HG03558 (cell line): Measurements from ENCODE around the gene LDLRAD3.

Source experiments
- ATAC-seq: cut with Tn5 transposase; IDR thresholded peaks from one replicate; pipeline ENCODE4 v1.9.1; 2021; ENCODE audit warnings: moderate number of reproducible peaks; ENCODE audit not compliant: unreplicated experiment; ENCODE audit errors: extremely low read depth

LDLRAD3 gene

DNA sequence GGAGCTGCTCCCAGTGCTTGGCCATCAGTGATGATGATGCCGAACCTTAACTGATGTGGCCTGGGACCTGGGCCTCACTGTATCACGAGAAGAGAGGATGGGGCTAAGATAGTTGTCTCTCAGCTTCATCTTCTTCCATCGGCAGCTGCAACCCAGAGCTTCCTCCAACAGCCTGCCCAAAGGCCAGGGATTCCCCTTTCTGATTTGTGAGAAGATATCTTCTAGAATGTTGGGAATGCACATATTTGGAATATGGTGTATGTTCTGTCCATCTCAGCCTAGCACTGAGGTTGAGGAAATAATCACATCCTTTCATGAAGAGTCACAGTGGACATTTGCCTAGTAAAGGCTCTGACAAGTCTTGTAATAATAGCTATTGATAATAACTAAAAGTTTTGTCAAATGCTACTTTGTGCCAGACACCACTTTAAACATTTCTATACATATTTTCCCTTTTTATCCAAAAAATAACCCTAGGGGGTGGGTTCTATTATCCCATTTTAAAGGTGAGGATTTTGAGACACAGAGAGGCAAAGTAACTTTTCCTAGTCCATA, 272.3 kb downstream of the LDLRAD3 start:
- no peak for ATAC-seq

DNA sequence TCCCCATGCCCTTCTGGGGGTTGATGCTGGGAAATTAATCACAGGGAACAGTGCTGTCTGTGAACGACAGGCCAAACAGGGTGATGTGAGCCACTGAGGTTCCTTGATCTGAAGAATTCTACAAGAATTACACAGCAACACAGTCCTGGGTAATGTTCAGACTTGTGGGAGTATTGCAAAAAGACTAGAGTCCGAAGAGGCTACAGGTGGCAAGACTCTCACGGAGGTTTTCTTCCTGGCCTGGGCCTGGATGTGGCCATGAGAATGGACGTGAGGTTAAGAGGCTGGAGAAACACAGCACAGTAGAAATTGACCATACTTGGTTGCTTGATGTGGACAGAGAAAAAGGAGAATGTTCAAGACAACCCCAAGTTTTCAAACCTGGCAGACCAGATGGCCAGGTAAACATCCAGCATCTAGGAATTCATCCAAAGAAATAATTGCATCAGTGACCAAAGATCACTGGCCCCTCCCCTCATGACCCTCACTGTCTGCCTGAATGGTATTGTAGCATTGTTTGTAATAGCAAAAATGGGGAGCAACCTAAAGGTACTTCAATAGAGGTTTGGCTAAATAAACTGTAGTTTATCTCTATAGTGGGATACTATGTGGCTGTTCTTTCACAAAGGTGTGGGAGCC, 274.5 kb downstream of the LDLRAD3 start:
- ATAC-seq: no peak

DNA sequence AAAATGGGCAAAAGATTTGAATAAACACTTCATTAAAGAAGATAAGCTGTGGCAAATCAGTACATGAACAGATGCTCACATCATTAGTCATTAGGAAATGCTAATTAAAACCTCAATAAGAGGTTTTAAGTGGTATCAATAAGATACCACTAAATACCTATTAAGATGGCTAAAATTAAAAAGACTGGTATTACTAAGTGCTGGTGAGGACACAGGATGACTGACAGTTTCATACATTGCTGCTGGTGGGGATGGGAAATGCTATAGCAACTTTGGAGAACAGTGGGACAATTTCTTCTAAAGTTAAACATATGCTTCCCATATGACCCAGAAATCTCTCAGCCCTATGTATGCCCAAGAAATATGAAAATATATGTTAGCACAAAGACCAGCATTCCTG, 276.1 kb downstream of the LDLRAD3 start:
- no peak for ATAC-seq

DNA sequence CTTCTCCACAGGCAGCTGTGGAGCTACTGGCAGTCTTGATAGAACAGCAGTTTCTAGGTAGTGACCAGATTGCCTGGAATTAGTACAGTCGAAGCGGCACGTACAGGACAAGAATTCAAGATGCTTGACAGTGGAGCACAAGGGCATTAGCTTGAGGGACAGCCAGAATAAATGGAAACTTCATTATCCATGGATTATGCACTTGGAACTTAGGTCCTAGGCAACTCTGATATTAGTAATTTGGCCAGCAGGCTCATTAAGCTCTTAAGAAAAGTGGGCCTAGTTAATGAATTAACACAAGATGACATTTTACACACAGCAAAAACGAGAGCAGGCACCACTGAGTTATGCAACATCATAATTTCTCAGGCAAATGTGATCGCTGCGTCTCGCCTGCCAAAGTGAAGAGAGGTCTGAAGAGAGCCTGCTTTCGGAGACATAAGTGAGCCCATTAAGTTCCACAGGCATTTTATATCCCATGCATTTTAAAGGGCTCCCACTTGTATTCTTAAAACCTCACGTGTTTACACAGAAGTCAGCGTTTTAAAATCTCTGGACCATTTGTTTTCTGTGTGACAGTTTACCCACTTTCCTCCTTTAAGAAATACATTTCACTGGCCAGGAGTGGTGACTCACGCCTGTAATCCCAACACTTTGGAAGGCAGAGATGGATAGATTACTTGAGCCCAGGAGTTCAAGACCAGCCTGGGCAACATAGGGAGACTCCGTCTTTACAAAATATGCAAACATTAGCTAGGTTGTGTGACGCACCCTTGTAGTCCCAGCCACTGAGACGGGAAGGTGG, 279.2 kb downstream of the LDLRAD3 start:
- no peak for ATAC-seq

DNA sequence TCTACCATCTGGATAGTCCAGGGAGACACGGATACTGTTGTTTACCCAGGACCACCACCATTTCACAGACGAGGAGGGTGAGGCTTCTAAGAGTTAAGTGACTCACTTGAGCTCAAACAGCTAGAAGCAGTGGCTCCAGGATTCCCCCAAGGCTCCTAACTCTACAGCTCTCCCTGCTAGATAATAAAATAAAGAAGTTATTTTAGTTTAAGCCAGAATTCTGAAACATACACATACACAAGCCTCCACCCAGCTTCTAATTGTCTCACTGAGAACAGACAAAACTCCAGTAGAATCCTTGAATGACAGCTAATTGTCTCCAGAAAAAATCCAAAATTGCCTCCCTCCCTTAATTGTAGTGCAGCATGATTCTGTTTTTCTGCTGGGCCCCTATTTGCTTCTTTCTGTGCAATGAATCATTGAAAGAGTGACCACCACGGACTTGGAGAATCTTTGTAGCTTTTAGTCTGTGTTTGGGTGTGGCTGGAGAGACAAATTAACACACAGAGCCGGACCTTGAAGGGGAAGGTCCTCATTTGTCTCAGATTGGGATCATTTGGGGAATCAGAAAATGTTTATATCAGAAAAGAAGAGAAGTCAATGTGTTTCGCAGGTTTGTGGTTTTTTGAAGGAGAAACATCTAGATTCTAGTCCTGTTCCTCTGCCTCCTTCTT, 280.5 kb downstream of the LDLRAD3 start:
- ATAC-seq: no peak

DNA sequence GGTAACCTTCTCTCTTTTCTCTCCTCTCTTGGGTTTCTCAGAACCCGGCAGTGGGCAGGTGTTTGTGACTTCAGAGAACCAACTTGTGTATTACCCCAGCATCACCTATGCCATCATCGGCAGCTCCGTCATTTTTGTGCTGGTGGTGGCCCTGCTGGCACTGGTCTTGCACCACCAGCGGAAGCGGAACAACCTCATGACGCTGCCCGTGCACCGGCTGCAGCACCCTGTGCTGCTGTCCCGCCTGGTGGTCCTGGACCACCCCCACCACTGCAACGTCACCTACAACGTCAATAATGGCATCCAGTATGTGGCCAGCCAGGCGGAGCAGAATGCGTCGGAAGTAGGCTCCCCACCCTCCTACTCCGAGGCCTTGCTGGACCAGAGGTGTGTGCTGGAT, 283.2 kb downstream of the LDLRAD3 start:
- no peak for ATAC-seq

DNA sequence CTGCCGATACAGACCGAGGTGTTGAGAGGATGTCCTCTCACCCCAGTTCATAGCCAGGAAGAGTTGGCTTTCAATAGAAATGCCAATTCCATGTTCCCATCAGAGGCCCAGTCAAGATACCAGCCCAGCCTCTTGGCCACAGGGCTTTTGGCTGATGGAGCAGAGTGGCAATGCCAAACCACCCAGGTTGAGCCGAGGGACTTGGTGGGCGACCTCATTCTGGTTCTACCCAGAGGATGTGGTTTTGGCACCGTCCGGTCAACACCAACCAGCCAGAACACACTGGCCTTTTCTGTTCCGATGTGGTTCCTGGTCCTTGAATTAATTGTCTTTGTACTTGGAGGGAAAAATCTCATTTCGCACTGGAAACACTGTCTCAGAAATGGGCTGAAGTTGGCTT, 284.8 kb downstream of the LDLRAD3 start:
- ATAC-seq: no peak

DNA sequence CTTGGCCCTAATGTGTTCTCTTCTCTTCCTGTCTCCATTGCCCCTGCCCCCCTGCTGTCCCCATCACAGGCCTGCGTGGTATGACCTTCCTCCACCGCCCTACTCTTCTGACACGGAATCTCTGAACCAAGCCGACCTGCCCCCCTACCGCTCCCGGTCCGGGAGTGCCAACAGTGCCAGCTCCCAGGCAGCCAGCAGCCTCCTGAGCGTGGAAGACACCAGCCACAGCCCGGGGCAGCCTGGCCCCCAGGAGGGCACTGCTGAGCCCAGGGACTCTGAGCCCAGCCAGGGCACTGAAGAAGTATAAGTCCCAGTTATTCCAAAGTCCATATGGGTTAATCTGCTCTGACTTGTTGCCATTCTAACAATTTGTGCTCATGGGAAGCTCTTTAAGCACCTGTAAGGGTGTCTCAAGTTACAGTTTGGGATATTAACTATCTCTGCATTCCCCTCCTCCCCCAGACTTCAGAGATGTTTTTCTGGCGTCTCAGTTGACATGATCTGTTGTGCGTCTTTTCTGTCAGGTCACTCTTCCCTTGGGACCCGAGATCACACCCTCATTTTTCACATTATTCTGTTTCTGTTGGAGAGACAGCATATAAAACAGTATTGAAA, 285.3 kb downstream of the LDLRAD3 start:
- ATAC-seq: no peak

DNA sequence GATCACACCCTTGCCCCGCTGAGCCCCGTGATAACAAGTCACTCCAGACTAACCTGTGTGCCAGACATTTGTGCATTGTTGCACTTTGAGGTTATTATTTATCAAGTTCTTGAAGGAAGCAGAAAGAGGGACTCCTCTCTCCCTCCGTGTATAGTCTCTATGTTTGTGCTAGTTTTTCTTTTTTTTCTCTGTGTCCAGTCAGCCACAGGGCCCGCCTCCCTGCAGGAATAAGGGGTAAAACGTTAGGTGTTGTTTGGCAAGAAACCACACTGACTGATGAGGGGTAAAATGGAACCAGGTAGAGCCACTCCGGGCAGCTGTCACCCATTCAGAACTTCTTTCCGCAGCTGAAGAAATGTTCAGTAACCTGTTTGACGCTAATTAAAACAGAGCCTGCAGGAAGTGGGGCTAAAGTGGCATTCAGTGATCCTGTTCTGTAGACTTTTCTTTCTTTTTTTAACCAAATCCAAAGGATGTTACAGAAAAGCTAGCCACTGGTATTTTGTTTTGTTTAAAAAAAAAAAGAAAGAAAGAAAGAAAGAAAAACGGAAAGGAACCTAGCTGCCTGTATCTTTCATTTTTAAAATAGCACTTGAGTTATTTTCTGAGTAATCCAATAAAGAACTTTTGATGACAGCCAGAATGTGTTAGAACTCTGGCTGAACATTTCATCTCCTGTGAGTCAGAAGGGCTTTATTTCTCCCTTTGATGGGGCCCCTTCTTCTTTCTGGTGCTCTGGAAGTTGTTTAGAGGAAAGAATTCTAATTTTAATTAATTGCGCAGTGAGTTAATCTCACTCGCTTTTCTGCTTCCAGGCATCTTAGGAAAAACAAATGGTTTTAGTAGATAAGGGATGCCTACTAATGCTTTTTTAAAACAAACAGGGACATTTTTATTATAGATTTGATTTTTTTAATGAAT, 287.2 kb downstream of the LDLRAD3 start:
- ATAC-seq: no peak

DNA sequence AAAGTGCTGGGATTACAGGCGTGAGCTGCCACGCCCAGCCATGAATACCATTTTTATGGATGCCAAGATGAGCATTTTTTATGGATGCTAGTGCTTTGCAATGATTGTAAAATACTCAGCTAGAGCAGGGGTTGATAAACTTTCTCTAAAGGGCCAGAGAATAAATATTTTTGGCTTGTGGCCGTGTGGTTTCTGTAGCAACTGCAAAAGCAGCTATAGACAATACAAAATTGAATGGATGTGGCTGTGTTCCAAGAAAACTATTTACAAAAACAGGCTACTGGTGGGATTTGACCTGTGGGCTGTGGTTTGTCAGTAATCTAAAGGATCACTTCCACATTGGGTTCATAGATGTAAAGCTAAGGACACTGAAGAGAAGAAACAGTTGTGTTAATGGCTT, 289.3 kb downstream of the LDLRAD3 start:
- ATAC-seq: no peak

DNA sequence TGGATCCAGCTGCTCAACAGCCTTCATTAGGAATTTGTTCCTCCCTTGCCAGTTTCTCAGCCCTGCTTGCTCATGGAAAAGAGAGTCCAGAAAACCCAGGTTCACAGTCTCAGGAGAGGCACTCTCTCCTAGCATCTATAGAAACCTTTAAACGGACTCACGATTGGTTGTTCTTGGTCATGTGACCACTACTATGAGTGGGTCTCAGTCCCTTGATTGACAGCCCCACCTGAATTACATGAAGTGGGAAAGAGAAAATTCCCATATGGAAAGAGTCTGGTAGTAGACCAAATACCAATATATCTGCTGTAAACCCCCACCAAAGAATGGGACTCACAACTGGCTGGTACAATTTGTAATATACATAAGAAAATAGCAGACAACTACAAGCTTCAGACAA, 291.0 kb downstream of the LDLRAD3 start:
- ATAC-seq: no peak

DNA sequence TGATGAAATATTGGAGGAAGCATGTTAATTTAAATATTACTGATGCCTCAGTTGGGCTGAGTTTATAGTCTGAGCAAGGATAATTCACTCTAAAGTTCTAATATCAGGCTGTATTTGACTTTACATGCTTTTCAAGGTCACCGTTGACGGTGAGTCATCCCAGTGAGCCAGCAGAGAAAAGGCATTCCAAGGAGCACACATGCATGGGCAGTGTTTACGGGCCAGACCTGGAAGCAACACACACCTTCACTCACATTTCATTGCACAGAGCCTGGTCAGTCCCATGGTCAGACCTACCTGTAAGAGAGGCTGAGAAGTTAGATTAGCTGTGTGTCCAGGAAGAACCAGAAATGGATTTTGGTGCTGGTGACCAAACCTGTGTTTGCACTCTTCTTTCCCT, 291.9 kb downstream of the LDLRAD3 start:
- no peak for ATAC-seq

DNA sequence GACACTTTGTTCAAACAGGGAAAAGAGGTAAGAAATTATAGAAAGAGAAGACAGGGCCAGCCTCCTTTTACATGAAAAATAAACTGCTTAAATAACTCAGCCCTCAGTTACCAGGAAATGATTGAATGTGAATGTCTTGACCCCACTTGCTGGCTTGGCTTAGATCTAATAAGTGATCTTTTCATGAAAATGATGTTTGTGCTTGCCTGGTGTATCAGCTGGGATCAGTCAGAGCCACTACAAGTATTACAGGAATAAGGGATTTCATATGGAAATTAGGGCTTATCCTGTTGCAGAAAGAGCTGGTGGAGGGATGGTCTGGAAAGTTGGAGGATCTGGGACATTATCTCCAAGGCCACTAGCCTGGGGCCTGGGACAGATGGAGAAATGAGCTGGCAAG, 293.5 kb downstream of the LDLRAD3 start:
- no peak for ATAC-seq

DNA sequence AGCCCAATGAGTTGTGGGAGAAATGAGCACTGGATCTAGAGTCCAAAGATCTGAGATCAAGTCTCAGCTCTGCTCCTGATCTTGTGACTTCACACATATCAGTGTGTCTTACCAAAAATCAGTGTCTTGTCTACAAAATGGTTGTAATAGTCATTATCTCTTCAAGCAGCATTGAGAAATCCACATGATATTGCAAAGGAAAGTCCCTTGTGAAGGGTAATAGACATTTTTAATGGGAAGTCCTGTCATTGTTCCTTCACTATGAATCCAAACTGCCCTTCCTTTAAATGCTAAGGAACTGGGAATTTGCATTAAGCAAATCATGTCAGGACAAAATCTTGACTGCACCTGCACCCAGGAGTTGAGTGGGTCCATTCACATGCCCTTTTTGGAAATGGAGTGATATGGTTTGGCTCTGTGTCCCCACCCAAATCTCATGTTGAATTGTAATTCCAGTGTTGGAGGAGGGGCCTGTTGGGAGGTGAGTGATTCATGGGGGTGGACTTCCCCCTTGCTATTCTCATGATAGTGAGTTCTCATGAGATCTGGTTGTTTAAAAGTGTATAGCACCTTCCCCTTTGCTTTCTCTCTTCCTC, 294.3 kb downstream of the LDLRAD3 start:
- ATAC-seq: no peak

DNA sequence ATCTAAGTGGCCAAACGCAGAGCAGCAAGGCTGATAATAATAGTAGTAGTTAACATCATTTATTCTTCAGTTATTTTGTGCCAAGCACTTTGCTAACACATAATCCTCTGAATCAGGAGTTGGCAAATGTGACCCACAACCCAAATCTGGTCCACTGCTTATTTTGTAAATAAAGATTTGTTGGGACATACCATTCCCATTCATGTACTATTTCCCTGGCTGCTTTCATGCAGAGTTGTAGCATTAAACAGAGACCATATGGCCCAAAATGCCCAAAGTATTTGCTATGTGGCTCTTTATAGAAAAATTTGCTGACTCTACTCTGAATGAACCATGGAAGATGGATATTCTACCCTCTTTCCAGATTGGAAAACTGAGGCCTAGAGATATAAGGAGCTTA, 295.0 kb downstream of the LDLRAD3 start:
- no peak for ATAC-seq

DNA sequence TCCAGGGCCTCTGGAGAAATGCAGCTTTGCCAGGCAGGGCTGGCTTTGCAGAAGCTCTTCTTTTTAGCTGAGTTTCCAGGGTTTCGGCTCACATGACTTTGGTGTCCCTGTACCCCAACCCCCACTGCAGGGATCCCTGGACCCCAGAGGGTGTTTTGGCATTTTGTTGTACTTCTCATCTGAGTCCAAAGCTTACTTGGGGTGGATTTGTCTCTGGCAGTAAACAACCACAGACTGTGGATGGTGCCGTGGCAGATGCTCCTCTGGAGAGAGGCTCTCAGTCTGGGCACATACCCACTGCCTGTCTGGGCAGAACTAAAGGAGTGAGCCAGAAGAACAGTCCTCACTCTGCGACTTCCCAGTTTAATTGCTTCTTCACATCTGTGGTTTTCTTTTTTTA, 295.8 kb downstream of the LDLRAD3 start:
- no peak for ATAC-seq

DNA sequence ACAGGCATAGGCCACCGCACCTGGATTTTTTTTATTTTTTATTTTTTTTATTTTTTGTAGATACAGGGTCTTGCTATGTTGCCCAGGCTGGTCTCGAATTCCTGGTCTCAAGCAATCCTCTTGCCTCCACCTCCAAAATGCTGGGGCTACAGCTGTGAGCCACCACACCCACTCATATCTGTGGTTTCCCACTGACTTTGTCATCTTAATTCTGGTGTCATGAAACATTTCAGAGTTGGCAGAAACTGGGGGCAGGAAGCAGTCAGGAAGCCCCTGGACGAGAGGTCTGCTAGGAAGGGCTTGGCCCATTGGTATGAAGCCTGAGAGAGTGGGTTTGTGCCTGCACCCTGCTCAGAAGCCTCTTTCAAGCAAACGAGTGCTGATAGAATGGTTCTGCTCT, 296.3 kb downstream of the LDLRAD3 start:
- no peak for ATAC-seq

DNA sequence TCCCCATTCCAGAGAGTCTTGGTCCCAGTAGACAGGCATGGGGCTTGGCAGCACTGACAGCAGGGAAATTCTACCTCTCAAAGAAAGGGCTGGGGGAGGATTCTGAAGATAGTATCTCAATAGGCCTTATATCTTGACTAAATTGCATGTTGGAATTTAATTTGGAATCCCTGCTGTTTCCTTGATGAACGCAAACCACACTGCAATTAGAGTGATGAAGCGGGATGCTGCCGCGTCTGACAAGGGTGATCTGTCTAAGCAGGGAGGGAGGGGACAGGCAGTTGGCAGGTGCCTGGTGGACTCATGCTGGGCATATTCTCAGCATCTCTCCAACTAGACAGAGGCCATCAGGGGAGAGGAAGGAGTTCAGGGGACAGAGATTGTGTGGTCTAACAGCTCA, 296.9 kb downstream of the LDLRAD3 start:
- ATAC-seq: no peak

DNA sequence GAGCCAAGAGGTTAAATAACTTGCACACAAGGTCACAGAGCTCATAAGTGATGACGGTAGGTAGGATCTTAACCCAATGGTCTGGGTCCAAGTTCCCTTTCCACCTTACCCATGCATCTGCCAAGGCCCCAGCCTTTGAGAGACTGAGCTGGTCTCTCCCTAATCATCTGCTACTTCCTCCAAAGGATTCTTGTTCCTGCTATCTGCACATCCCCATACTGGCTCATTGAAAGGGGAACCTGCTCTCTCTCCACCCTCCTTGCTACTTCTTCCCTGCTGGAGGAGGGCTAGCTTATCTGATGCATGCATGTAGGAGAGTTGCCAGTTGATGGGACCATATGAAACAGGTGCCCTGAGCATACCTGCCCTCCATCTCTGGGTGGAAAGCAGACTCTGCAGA, 297.6 kb downstream of the LDLRAD3 start:
- no peak for ATAC-seq
